Measurements from ENCODE around the gene VSIR.

Gene VSIR

DNA sequence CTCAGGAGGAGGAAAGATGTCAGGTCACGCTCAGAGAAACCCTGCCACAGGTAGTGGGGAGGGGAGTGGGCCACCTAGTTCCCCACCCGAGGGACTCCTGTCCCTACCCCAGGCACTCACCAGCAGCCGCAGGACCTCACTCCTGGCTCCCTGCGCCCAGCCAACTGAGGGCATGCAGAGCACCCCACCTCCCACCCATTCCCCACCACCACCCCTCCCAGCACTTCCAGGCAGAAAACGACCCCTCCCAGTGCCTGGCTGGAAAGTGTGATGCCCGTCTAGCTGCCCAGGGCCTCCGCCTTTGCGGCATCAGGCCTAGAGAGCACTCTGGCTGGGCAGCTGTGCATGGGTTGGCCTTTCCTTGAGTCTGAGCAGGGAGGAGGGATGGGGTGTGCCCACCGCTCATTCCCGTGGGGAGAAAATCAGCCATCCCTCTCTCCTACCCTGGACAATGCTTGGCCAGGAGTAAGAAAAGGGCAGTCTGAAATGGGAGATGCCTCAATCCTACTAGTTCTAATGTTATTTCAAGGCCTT, 55.1 kb downstream of the VSIR start:
- Histone ChIP-seq H3K27me3 (ENCODE audit: insufficient read depth, low read length, poor library complexity) (no peaks in the 10 kb centered on the region), H3K79me2 (ENCODE audit: insufficient read depth, low read length) (no peaks in the 10 kb centered on the region), H3K4me2 (ENCODE audit: insufficient read depth, low read length) (no peak overlapping the region), H3K9ac (ENCODE audit: low read depth, low read length) (no peak overlapping the region), H3K4me3 (ENCODE audit: low read depth in 1 of 2, low read length in 2 of 2) (no peak overlapping the region), H3K27ac (ENCODE audit: low read length) (no peak overlapping the region), H4K20me1 (ENCODE audit: insufficient read depth, low read length) (no peaks in the 10 kb centered on the region), H3K36me3 (ENCODE audit: insufficient read depth, low read length) (no peaks in the 10 kb centered on the region), H3K9me3 (ENCODE audit: insufficient read depth, low read length, severe bottlenecking) (no peaks in the 10 kb centered on the region), H2AFZ (ENCODE audit: low read depth, low read length) (no peak overlapping the region), H3K4me1 (ENCODE audit: insufficient read depth, low read length) (peaks cover 24% of the 10 kb centered on the region)
- DNase-seq (no peak), ATAC-seq (ENCODE audit: insufficient read depth, low read depth) (no peak)
- TF ChIP-seq, protein P1, sequence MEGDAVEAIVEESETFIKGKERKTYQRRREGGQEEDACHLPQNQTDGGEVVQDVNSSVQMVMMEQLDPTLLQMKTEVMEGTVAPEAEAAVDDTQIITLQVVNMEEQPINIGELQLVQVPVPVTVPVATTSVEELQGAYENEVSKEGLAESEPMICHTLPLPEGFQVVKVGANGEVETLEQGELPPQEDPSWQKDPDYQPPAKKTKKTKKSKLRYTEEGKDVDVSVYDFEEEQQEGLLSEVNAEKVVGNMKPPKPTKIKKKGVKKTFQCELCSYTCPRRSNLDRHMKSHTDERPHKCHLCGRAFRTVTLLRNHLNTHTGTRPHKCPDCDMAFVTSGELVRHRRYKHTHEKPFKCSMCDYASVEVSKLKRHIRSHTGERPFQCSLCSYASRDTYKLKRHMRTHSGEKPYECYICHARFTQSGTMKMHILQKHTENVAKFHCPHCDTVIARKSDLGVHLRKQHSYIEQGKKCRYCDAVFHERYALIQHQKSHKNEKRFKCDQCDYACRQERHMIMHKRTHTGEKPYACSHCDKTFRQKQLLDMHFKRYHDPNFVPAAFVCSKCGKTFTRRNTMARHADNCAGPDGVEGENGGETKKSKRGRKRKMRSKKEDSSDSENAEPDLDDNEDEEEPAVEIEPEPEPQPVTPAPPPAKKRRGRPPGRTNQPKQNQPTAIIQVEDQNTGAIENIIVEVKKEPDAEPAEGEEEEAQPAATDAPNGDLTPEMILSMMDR (IDR thresholded peaks at IDR 0.05; ENCODE audit: borderline replicate concordance, extremely low read depth, low read length, poor library complexity, severe bottlenecking), result no peak
- no peak for TF ChIP-seq EZH2 (IDR thresholded peaks at IDR 0.05; ENCODE audit: borderline replicate concordance, low read depth, low read length, severe bottlenecking)

DNA sequence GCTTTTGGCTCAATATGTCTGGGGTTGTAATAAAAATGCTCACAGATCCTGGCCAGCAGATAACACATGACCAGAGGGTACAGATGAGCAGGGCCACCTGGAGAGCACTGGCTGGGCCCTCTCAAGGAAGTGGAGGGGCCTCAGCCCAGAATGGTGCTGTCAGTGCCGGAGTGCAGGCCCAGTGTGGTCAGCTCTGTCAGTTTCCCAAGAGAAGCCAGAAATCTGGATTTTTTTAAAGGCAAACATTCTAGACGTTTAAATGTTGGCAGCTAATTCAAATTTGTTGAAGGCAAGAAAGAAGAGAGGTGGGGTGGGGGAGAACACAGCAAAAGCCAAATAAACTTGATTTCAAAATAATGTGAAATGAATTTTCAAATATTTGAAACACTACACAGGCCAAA, 55.8 kb downstream of the VSIR start:
- Histone ChIP-seq H3K4me2 (ENCODE audit: insufficient read depth, low read length) (no peak overlapping the region), H3K36me3 (ENCODE audit: insufficient read depth, low read length) (no peaks in the 10 kb centered on the region), H3K9me3 (ENCODE audit: insufficient read depth, low read length, severe bottlenecking) (no peaks in the 10 kb centered on the region), H3K4me1 (ENCODE audit: insufficient read depth, low read length) (peaks cover 22% of the 10 kb centered on the region), H3K27me3 (ENCODE audit: insufficient read depth, low read length, poor library complexity) (no peaks in the 10 kb centered on the region), H3K9ac (ENCODE audit: low read depth, low read length) (no peak overlapping the region), H2AFZ (ENCODE audit: low read depth, low read length) (no peak overlapping the region), H4K20me1 (ENCODE audit: insufficient read depth, low read length) (no peaks in the 10 kb centered on the region), H3K27ac (ENCODE audit: low read length) (no peak overlapping the region), H3K79me2 (ENCODE audit: insufficient read depth, low read length) (no peaks in the 10 kb centered on the region), H3K4me3 (ENCODE audit: low read depth in 1 of 2, low read length in 2 of 2) (no peak overlapping the region)
- TF ChIP-seq, protein P1 (IDR thresholded peaks at IDR 0.05; ENCODE audit: borderline replicate concordance, extremely low read depth, low read length, poor library complexity, severe bottlenecking), result no peak
- no peak for TF ChIP-seq EZH2 (IDR thresholded peaks at IDR 0.05; ENCODE audit: borderline replicate concordance, low read depth, low read length, severe bottlenecking)
- no peak for ATAC-seq (ENCODE audit: insufficient read depth, low read depth)
- no peak for DNase-seq

DNA sequence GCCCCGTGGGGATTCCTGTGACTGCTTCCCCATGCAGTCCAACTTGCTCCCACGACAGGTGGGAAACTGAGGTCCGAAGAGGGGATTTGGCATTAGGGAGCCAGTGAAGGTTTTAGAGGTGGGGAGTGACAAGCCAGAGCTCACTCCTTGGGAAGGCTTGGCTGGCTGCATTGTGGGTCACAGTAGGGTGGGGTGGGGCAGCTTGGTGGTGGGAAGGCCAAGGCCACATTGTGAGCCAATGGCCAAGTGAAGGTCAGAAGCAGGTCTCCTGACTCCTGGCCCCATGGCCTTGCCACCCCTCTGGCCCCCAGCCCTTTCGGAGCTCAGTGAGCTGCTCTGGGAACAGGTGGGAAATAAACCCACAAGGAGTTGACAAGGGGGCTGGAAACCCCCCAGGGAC, 56.3 kb downstream of the VSIR start:
- no peaks in the 10 kb centered on the region for H3K79me2 ChIP-seq (ENCODE audit: insufficient read depth, low read length)
- no peak overlapping the region for H2AFZ ChIP-seq (ENCODE audit: low read depth, low read length)
- no peak overlapping the region for H3K4me3 ChIP-seq (ENCODE audit: low read depth in 1 of 2, low read length in 2 of 2)
- no peak overlapping the region for H3K4me2 ChIP-seq (ENCODE audit: insufficient read depth, low read length)
- H3K9ac ChIP-seq (ENCODE audit: low read depth, low read length), result no peak overlapping the region
- no peaks in the 10 kb centered on the region for H4K20me1 ChIP-seq (ENCODE audit: insufficient read depth, low read length)
- H3K4me1 ChIP-seq (ENCODE audit: insufficient read depth, low read length), result peaks cover 23% of the 10 kb centered on the region
- TF ChIP-seq, protein P1 (IDR thresholded peaks at IDR 0.05; ENCODE audit: borderline replicate concordance, extremely low read depth, low read length, poor library complexity, severe bottlenecking), result no peak
- no peak for TF ChIP-seq EZH2 (IDR thresholded peaks at IDR 0.05; ENCODE audit: borderline replicate concordance, low read depth, low read length, severe bottlenecking)
- no peak overlapping the region for H3K27ac ChIP-seq (ENCODE audit: low read length)
- no peaks in the 10 kb centered on the region for H3K36me3 ChIP-seq (ENCODE audit: insufficient read depth, low read length)
- no peak for ATAC-seq (ENCODE audit: insufficient read depth, low read depth)
- H3K27me3 ChIP-seq (ENCODE audit: insufficient read depth, low read length, poor library complexity), result no peaks in the 10 kb centered on the region
- no peak for DNase-seq
- H3K9me3 ChIP-seq (ENCODE audit: insufficient read depth, low read length, severe bottlenecking), result no peaks in the 10 kb centered on the region

DNA sequence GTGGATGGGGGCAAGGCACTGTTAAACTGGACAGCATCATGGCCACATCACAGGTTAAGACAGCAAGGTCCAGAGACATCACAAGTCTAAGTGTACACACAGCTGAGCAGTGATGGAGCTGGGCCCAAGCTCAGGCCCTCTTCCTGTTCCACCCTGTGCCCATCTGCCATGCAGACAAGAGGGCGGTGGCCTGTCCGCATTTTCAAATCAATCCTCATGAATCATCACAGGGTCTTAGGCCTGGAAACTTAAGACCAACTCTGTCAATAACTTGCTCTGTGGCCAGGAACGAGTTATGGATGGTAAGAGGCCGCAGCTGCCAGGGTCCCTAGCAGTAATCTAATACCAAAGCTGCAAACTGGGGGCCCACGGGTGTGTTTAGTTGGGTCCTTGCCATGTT, 56.9 kb downstream of the VSIR start:
- H3K36me3 ChIP-seq (ENCODE audit: insufficient read depth, low read length), result no peaks in the 10 kb centered on the region
- no peak overlapping the region for H3K9ac ChIP-seq (ENCODE audit: low read depth, low read length)
- no peaks in the 10 kb centered on the region for H3K9me3 ChIP-seq (ENCODE audit: insufficient read depth, low read length, severe bottlenecking)
- H3K4me1 ChIP-seq (ENCODE audit: insufficient read depth, low read length), result peaks cover 23% of the 10 kb centered on the region
- no peaks in the 10 kb centered on the region for H3K27me3 ChIP-seq (ENCODE audit: insufficient read depth, low read length, poor library complexity)
- no peak for TF ChIP-seq EZH2 (IDR thresholded peaks at IDR 0.05; ENCODE audit: borderline replicate concordance, low read depth, low read length, severe bottlenecking)
- TF ChIP-seq, protein P1 (IDR thresholded peaks at IDR 0.05; ENCODE audit: borderline replicate concordance, extremely low read depth, low read length, poor library complexity, severe bottlenecking), result no peak
- no peaks in the 10 kb centered on the region for H3K79me2 ChIP-seq (ENCODE audit: insufficient read depth, low read length)
- H2AFZ ChIP-seq (ENCODE audit: low read depth, low read length), result no peak overlapping the region
- H3K4me2 ChIP-seq (ENCODE audit: insufficient read depth, low read length), result no peak overlapping the region
- DNase-seq, result no peak
- no peak overlapping the region for H3K27ac ChIP-seq (ENCODE audit: low read length)
- H4K20me1 ChIP-seq (ENCODE audit: insufficient read depth, low read length), result no peaks in the 10 kb centered on the region
- H3K4me3 ChIP-seq (ENCODE audit: low read depth in 1 of 2, low read length in 2 of 2), result no peak overlapping the region
- ATAC-seq (ENCODE audit: insufficient read depth, low read depth), result no peak

Measured in DND-41 (cell line).